ENCODE measurements around the gene ADAM20. TPM values are rescaled to one million over a fixed set of nuclear protein-coding genes. Genes with fewer than 3 reads are reported as not detected.
"Not testable (repeated sequence)": the region's sequence is repeated elsewhere in the genome, so short reads cannot be mapped to it uniquely, and the experiment has no call there.

Gene ADAM20
- total RNA-seq, 1 donor from 2014 or later: 1.4 TPM

DNA sequence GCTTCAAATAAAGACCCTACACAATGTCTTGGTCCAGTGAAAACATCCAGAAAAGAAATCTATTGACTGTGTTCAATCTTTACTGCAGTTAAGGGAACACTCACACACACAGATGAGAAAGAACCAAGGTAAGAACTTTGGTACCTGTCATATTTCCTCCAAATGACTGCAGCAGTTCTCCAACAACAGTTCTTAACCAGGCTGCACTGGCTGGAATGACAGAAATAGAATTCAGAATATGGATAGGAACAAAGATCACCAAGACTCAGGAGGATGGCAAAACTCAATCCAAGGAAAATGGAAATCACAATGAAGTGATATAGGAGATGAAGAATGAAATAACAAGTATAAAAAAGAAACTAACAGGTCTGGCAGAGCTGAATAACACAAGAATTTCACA is 36.6 kb downstream of the ADAM20 start:
- no peak for TF ChIP-seq CTCF (IDR thresholded peaks at IDR 0.05; ENCODE audit: unreplicated experiment)
- no peak for DNase-seq (ENCODE audit: low spot score in 2 of 2, unreplicated experiment in 2 of 2)
- Mint-ChIP-seq H3K27me3 (ENCODE audit: low read depth) (no peaks in the 10 kb centered on the region), H3K36me3 (peaks cover 21% of the 10 kb centered on the region), H3K9me3 (peaks cover 59% of the 10 kb centered on the region), H3K4me1 (no peaks in the 10 kb centered on the region), H3K4me3 (no peak overlapping the region), H3K27ac (no peak overlapping the region)

- no peak for TF ChIP-seq CTCF (IDR thresholded peaks at IDR 0.05; ENCODE audit: unreplicated experiment)
- no peak overlapping the region for H3K27ac Mint-ChIP-seq
- peaks cover 56% of the 10 kb centered on the region for H3K9me3 Mint-ChIP-seq
- H3K4me3 Mint-ChIP-seq: no peak overlapping the region
- peaks cover 16% of the 10 kb centered on the region for H3K36me3 Mint-ChIP-seq
- no peak for DNase-seq (ENCODE audit: low spot score in 2 of 2, unreplicated experiment in 2 of 2)
- H3K27me3 Mint-ChIP-seq (ENCODE audit: low read depth): no peaks in the 10 kb centered on the region
- no peaks in the 10 kb centered on the region for H3K4me1 Mint-ChIP-seq
Measured at GRCh38 chr14:70489579-70490200, 45.1 kb downstream of the ADAM20 start.

GRCh38 chr14:70477356-70478105 is 57.3 kb downstream of the ADAM20 start:
- not testable (repeated sequence) for DNase-seq (ENCODE audit: low spot score in 2 of 2, unreplicated experiment in 2 of 2)

DNA sequence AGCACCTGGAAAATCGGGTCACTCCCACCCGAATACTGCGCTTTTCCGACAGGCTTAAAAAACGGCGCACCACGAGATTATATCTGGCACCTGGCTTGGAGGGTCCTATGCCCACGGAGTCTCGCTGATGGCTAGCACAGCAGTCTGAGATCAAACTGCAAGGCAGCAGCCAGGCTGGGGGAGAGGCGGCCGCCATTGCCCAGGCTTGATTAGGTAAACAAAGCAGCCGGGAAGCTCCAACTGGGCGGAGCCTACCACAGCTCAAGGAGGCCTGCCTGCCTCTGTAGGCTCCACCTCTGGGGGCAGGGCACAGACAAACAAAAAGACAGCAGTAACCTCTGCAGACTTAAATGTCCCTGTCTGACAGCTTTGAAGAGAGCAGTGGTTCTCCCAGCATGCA is 59.3 kb downstream of the ADAM20 start:
- H3K4me1 Mint-ChIP-seq; H3K27me3 Mint-ChIP-seq (ENCODE audit: low read depth); H3K36me3 Mint-ChIP-seq; H3K9me3 Mint-ChIP-seq; H3K4me3 Mint-ChIP-seq; DNase-seq (ENCODE audit: low spot score in 2 of 2, unreplicated experiment in 2 of 2); H3K27ac Mint-ChIP-seq: not testable (repeated sequence)

More at GRCh38 chr14:70477356-70478105, 57.3 kb downstream of the ADAM20 start:
- H3K27me3 Mint-ChIP-seq (ENCODE audit: low read depth); H3K27ac Mint-ChIP-seq; H3K36me3 Mint-ChIP-seq; H3K4me3 Mint-ChIP-seq; H3K4me1 Mint-ChIP-seq; H3K9me3 Mint-ChIP-seq: not testable (repeated sequence)

DNA sequence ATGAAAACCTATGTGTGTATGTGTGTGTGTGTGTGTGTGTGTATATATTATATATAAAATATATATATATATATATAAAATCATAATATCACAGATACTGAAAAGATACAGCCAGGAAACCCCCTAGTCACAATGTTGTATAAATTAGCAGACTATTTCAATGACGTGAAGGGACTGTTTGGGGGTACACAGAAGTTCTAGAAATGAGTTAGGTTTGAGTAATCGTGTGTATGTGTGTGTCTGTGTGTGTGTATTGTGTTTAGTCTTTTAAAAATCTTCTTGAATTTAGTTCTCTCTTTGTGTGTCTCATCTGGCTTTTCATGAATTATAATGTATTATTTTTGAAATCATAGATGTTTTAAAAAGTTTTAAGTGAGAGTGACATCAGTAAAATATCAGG is 61.0 kb downstream of the ADAM20 start:
- no peaks in the 10 kb centered on the region for H3K27me3 Mint-ChIP-seq (ENCODE audit: low read depth)
- H3K36me3 Mint-ChIP-seq: no peaks in the 10 kb centered on the region

More for the DNA sequence above, 61.0 kb downstream of the ADAM20 start:
- DNase-seq (ENCODE audit: low spot score in 2 of 2, unreplicated experiment in 2 of 2): no peak
- Mint-ChIP-seq H3K27ac (no peak overlapping the region), H3K9me3 (peaks cover 8% of the 10 kb centered on the region), H3K4me3 (no peak overlapping the region), H3K4me1 (no peaks in the 10 kb centered on the region)
- TF ChIP-seq CTCF (IDR thresholded peaks at IDR 0.05; ENCODE audit: unreplicated experiment): no peak

Other genes with a start within 250 kb of the ADAM20 start
- gene COX16, start 175.3 kb downstream of the ADAM20 start, total RNA-seq: 30.9 to 40.0 TPM (median 34.6 TPM) in 3 replicates
- gene SYNJ2BP, start 117.9 kb downstream of the ADAM20 start, total RNA-seq: 29.9 to 31.0 TPM (median 30.4 TPM) in 3 replicates
- 0.11 to 0.16 TPM in 2 of 3 replicates, not detected in the other for gene ADAM21, start 82.8 kb downstream of the ADAM20 start, total RNA-seq
- 58.2 to 62.9 TPM (median 62.4 TPM) in 3 replicates for gene MED6, start 65.7 kb upstream of the ADAM20 start, total RNA-seq
- 4.6 to 5.1 TPM (median 4.8 TPM) in 3 replicates for gene TTC9, start 106.9 kb upstream of the ADAM20 start, total RNA-seq

Data from mesothelial cell of epicardium (in vitro differentiated cells).